GOT3 (cell line): ENCODE data around the gene UBE2I.
"Not testable (repeated sequence)": the region's sequence is repeated elsewhere in the genome, so short reads cannot be mapped to it uniquely, and the experiment has no call there.

Experiments used
- DNase-seq: peaks from one replicate; lab custom pipeline; 2025; ENCODE audit warnings: mixed read lengths; lab: John Stamatoyannopoulos, UW

Gene UBE2I

GRCh38 chr16:1293921-1294656 is 15.3 kb upstream of the UBE2I start:
- DNase-seq, result no peak

DNA sequence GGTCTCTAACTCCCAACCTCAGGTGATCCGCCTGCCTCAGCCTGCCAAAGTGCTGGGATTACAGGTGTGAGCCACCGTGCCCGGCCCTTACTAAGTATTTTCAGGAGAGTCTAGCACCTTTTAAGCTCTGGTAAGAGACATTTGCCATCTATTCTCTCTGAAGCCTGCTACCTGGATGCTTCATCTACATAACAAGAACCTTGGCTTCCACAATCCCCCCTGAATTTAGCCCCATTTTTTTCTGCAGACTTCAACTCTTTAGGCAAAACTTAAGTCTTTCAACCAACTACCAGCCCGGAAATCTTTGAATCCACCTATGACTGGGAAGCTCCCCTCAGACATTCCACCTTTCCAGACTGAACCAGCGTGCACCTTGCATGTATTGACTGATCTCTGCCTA is 14.0 kb upstream of the UBE2I start:
- DNase-seq, result no peak

- DNase-seq, result not testable (repeated sequence)
Observed at GRCh38 chr16:1296688-1297017, 12.8 kb upstream of the UBE2I start.

GRCh38 chr16:1297018-1297696 is 12.3 kb upstream of the UBE2I start:
- DNase-seq, result no peak

GRCh38 chr16:1298406-1298805 is 11.0 kb upstream of the UBE2I start:
- no peak for DNase-seq

DNA sequence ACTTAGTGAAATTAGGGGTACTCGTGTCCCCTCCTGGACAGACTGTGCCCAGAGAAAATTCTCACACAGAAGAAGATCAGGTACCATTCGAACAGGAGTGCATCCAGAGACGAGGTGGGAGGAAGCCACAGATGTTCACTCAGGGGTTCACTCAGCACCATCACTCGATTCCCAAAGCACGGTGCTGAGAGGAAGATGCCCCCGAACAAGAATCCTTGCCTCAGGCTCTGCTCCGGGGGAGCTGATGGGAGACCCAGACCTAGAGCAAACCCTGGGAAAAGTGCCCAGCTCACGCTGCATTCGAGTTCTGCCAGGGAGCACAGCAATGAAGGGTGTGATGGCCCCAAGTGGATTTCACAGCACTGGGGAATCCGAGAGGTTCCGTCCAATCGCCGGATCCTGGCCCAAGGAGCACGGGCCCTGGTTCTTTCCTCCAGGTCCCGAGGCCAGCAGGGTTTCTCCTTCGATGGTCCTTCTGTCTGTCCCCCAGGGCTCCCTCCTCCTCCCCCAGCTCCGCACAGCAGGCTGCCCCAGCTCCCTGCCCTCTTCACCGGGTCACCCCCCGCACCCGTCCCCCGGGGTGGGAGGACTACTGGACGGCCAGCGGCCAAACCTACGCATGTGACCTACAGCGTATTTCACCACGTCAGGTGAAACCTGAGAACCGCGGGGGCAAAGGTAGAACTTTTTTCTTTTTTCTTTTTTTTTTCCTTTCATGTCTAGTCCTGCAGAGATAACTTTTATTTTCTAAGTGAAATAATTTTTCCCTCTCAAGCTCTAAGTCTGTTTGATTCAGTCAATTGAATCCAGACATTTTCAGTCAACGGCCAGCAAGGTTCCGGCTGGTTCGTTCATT is 10.2 kb upstream of the UBE2I start:
- no peak for DNase-seq

DNA sequence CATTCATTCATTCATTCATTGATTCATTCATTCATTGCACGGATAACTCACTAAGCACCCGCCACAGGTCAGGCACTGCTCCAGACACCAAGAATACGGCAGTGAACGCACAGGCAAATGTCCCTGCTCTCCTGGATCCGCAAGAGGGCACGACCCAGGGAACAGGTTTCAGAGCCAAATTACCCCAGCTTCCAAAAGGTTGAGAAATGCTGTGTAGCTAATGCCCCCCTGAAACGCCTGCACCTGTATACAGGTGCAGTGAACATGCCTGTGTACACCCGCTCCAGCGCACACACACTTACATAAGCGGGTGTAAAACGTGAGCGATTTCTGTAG is 9.6 kb upstream of the UBE2I start:
- no peak for DNase-seq

- no peak for DNase-seq
Observed at GRCh38 chr16:1300664-1301476, 8.6 kb upstream of the UBE2I start.

GRCh38 chr16:1301562-1301961 is 7.9 kb upstream of the UBE2I start:
- no peak for DNase-seq

- no peak for DNase-seq
Observed at GRCh38 chr16:1305823-1306222, 3.6 kb upstream of the UBE2I start.

GRCh38 chr16:1306334-1306733 is 3.1 kb upstream of the UBE2I start:
- no peak for DNase-seq

DNA sequence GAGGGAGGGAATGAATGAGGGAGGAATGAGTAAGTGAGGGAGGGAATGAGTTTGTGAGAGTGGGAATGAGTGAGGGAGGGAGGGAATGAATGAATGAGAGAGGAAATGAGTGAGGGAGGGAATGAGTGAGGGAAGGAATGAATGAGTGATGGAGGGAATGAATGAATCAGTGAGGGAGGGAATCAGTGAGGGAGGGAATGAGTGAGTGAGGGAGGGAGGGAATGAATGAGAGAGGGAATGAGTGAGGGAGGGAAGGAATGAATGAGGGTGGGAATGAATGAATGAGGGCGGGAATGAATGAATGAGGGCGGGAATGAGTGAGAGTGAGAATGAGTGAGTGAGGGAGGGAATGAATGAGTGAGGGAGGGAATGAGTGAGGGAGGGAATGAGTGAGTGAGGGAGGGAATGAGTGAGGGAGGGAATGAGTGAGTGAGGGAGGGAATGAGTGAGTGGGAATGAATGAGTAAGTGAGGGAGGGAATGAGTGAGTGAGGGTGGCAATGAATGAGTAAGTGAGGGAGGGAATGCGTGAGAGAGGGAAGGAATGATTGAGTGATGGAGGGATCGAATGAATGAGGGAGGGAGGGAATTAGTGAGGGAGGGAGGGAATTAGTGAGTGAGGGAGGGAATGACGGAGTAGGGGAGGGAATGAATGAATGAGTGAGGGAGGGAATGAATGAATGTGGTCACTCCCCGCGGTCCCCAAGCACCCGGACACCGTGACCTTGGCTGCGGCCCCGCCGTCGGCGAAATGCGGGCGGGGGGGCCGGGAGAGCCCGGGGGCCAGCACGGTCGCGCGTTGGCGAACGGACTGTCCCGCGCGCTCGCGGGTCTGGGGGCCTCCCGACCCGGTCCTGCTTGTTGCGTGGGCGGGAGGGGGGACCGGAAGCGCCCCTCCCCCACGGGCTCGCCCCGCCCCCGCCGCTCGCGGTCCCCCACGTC is 1.1 kb upstream of the UBE2I start:
- DNase-seq, result no peak

- no peak for DNase-seq
Observed at GRCh38 chr16:1309888-1310831, 724 bp downstream of the UBE2I start.

DNA sequence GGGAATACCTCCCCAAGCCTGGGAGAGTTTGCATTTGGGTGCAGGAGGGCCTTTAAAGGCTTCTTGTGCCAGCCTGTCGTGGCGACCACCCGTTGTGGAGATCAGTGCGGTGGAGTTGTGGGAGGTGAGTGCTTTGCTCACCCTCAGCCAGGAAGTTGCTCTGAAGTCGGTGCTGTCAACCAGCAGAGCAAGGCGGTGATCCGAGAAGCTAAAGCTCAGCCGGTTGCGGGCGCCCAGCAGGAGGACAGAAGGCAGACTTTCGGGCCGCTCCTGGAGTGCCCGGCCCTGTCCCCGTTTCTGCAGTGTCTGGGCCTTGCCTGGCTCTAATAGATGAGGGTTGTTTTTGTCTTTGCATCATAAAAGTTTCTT is 1.4 kb downstream of the UBE2I start:
- DNase-seq, result no peak

- no peak for DNase-seq
Observed at GRCh38 chr16:1311212-1311737, 1.8 kb downstream of the UBE2I start.

DNA sequence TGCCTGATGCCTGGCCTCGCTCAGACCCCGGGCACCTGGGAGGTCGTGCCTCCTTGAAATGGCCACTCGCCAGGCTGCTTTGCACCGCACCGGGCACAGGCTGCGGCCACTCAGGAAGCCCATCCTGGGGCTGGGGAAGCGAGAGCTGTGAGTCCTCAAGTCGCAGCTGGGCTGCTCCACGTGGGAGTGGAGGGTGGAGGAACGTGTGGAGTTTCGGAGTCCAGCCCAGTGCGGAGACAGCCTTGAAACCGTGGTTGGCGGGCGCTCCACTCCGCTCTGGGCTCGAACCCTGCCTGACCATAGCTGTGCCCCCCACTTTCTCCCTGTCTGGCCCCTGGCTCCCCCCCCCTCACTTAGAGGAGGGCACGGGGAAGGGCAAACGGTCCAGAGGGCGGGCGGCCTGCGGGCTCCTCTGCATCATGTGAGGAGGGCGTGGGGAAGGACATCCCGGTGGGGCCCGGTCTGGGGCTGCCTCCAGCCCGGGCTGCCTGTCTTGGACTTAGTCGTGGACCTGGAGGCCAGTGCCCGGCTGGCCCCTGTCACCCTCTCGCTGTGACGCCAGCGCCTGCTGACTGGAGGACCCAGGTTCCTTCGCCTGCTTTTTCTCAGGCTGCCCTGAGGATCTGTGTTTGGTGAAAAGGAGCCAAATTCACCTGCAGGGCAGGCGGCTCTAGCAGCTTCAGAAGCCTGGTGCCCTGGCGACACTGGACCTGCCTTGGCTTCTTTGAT is 2.5 kb downstream of the UBE2I start:
- DNase-seq, result no peak

DNA sequence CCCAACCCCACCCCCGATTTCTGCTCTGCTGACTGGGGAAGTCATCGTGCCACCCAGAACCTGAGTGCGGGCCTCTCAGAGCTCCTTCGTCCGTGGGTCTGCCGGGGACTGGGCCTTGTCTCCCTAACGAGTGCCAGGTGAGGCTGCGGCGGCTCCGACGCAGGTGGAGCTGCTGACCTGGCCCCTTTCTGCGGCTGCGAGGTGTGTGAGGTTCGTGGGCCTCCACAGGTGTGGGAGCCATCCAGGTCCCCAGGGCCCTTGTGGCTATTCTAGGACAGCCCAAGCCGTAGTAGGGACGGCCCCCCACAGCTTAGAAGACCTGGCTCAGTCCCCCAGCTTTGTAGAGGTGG is 3.0 kb downstream of the UBE2I start:
- DNase-seq, result no peak

DNA sequence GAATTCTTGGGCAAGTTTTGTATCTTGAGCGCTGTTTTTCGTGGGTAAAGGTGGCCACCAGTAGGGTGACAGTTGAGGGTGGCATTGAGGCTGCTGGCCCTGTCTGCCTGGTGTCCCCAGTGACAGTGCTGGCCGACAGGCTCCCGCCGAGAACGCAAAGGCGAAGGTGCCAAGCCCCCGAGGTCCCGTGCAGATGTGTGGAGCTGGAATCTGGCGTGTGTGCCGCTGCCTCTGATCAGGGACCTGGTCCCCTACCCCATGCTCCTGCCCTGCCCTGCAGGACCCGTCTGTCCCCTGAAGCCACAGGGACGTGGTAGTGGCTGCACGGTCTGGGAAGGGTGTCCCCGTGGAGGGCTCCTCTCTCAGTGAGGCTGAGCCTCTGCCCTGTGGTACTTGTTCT is 3.5 kb downstream of the UBE2I start:
- DNase-seq, result no peak

DNA sequence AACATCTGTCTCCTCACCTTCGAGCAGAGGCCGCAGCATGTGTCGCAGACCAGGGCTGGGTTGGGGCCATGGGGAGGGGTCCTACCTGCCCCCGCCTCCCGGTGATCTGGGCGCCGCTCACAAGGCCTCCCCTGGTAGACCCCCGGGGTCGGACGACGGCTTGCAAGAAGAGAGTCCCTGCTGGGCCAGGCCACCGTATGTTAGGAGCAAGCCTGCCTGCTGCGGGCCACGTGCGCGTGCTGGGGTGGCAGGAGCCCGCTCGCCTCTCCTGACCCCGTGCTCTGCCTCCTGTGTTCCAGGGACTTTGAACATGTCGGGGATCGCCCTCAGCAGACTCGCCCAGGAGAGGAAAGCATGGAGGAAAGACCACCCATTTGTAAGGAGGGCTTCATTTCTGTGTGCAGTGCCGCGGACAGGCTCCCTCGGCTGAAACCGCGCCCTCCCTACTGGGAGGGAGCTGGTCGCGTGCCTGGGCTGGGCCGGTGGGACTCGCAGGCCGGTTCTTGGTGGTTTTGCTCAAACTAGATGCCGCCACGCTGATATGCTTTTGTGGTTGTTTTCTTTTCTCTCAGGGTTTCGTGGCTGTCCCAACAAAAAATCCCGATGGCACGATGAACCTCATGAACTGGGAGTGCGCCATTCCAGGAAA is 4.4 kb downstream of the UBE2I start:
- DNase-seq, result no peak
